NCI-H2227 (cell line): ENCODE measurements around the gene PFN4.
"Not testable (repeated sequence)": the region's sequence is repeated elsewhere in the genome, so short reads cannot be mapped to it uniquely, and the experiment has no call there.

Experiments
- DNase-seq: peaks from one replicate; lab custom pipeline; 2025; ENCODE audit not compliant: unreplicated experiment; lab: John Stamatoyannopoulos, UW

PFN4 gene

GRCh38 chr2:24111407-24111901 is 11.7 kb downstream of the PFN4 start:
- DNase-seq, result no peak

- DNase-seq, result no peak
Measured at GRCh38 chr2:24110660-24111303, 12.4 kb downstream of the PFN4 start.

GRCh38 chr2:24109431-24109830 is 13.7 kb downstream of the PFN4 start:
- not testable (repeated sequence) for DNase-seq

- no peak for DNase-seq
Measured at GRCh38 chr2:24107336-24107735, 15.8 kb downstream of the PFN4 start.

- DNase-seq, result no peak
Measured at GRCh38 chr2:24106786-24107185, 16.3 kb downstream of the PFN4 start.

- no peak for DNase-seq
Measured at GRCh38 chr2:24105816-24106215, 17.3 kb downstream of the PFN4 start.

- no peak for DNase-seq
Measured at GRCh38 chr2:24104906-24105305, 18.2 kb downstream of the PFN4 start.

GRCh38 chr2:24104110-24104650 is 19.0 kb downstream of the PFN4 start:
- DNase-seq, result no peak

GRCh38 chr2:24102677-24103076 is 20.5 kb downstream of the PFN4 start:
- DNase-seq, result no peak

- no peak for DNase-seq
Measured at GRCh38 chr2:24101992-24102391, 21.1 kb downstream of the PFN4 start.

GRCh38 chr2:24100732-24101131 is 22.4 kb downstream of the PFN4 start:
- not testable (repeated sequence) for DNase-seq

- not testable (repeated sequence) for DNase-seq
Measured at GRCh38 chr2:24095171-24095677, 27.9 kb downstream of the PFN4 start.

GRCh38 chr2:24093270-24093669 is 29.9 kb downstream of the PFN4 start:
- DNase-seq, result not testable (repeated sequence)

GRCh38 chr2:24088821-24089359 is 34.2 kb downstream of the PFN4 start:
- DNase-seq, result no peak

- no peak for DNase-seq
Measured at GRCh38 chr2:24087032-24087431, 36.1 kb downstream of the PFN4 start.

- no peak for DNase-seq
Measured at GRCh38 chr2:24086241-24086640, 36.9 kb downstream of the PFN4 start.

- DNase-seq, result no peak
Measured at GRCh38 chr2:24085200-24085489, 38.0 kb downstream of the PFN4 start.

GRCh38 chr2:24084386-24085199 is 38.5 kb downstream of the PFN4 start, which contains the start of gene TP53I3:
Gene TP53I3, minus strand, starts transcription at chr2:24084834. Its CDS starts 508 bp downstream, at chr2:24084326.
- peak; percentile 91 for DNase-seq

- peak; percentile 92 for DNase-seq
Measured at GRCh38 chr2:24083567-24084385, 39.4 kb downstream of the PFN4 start.

- peak; percentile 42 for DNase-seq
Measured at GRCh38 chr2:24082787-24083566, 40.2 kb downstream of the PFN4 start.
